SJCRH30 (cell line): ENCODE results near the gene LRP1B. TPM values are rescaled to one million over a fixed set of nuclear protein-coding genes. Genes with fewer than 3 reads are reported as not detected.

ENCODE experiments used
- DNase-seq, 2 experiments: peaks; one replicate each; pipeline ENCODE4 v3.0.0-alpha.2; 2015 to 2020
- H3K27ac ChIP-seq: fragments of 250-450 bp; sonication (Bioruptor Pico); 2 replicates; pipeline ENCODE4 v1.5.1; 2020; ENCODE audit warnings: mild to moderate bottlenecking, moderate library complexity
- H3K27me3 ChIP-seq: fragments of 250-450 bp; sonication (Bioruptor Pico); 2 replicates; pipeline ENCODE4 v1.5.1; 2020; ENCODE audit warnings: mild to moderate bottlenecking, moderate library complexity
- H3K36me3 ChIP-seq: fragments of 250-450 bp; sonication (Bioruptor Pico); 2 replicates; pipeline ENCODE4 v1.5.1; 2020; ENCODE audit warnings: mild to moderate bottlenecking, moderate library complexity
- H3K4me1 ChIP-seq: fragments of 250-450 bp; sonication (Bioruptor Pico); 2 replicates; pipeline ENCODE4 v1.5.1; 2020; ENCODE audit warnings: mild to moderate bottlenecking, moderate library complexity
- H3K4me3 ChIP-seq: fragments of 250-450 bp; sonication (Bioruptor Pico); 2 replicates; pipeline ENCODE4 v1.5.1; 2020; ENCODE audit warnings: mild to moderate bottlenecking, moderate library complexity
- H3K9me3 ChIP-seq: fragments of 250-450 bp; sonication (Bioruptor Pico); replicated peaks from 2 replicates; pipeline ENCODE4 v1.5.1; 2020; ENCODE audit warnings: mild to moderate bottlenecking, moderate library complexity
- total RNA-seq: library from RNA; depleted of rRNA; stranded (reverse); fragments of >200 nt; shearing (Covaris generic); gene quantifications from 2 replicates; pipeline ENCODE4 v1.2.3, GENCODE V29; 2014

Gene LRP1B
- total RNA-seq, 1 experiment from 2014 or later, result 7.5 TPM

DNA sequence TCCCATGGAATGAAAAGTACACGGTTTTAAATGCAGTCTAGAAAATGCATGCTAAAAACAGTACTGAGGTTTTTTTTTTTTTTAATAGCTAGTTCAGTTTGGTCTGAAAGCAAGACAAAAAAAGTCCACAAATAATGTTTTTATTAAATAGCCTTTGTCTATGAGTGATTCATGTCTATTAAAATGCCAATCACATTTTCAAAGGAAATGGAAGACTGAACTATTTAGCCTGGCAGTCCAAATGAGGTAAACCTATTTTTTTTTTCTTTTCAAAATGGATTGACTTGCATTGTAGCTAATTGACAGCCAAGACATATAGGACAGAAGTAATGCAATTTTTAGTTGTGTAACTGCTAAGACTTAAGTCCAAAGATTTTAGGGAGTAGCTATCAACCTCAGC lies 90.3 kb downstream of the LRP1B start:
- Histone ChIP-seq H3K27me3 (no peaks in the 10 kb centered on the region), H3K4me3 (no peak overlapping the region), H3K9me3 (no peaks in the 10 kb centered on the region), H3K4me1 (peaks cover 19% of the 10 kb centered on the region), H3K27ac (no peak overlapping the region), H3K36me3 (no peaks in the 10 kb centered on the region)
- no peak for DNase-seq

- Histone ChIP-seq H3K27ac (no peak overlapping the region), H3K4me1 (peaks cover 19% of the 10 kb centered on the region), H3K36me3 (no peaks in the 10 kb centered on the region), H3K4me3 (no peak overlapping the region), H3K27me3 (no peaks in the 10 kb centered on the region), H3K9me3 (no peaks in the 10 kb centered on the region)
- no peak for DNase-seq
Observed at GRCh38 chr2:142038826-142039225, 92.0 kb downstream of the LRP1B start.

GRCh38 chr2:142037744-142038143 lies 93.1 kb downstream of the LRP1B start:
- Histone ChIP-seq H3K4me1 (peaks cover 19% of the 10 kb centered on the region), H3K27me3 (no peaks in the 10 kb centered on the region), H3K27ac (no peak overlapping the region), H3K36me3 (no peaks in the 10 kb centered on the region), H3K9me3 (no peaks in the 10 kb centered on the region), H3K4me3 (no peak overlapping the region)
- DNase-seq, result peak; percentile 13 to 60

- Histone ChIP-seq H3K4me3 (0 out of 2 replicates have a peak overlapping the region, but pooled peaks have one; percentile 7), H3K9me3 (no peaks in the 10 kb centered on the region), H3K4me1 (peaks cover 22% of the 10 kb centered on the region), H3K27me3 (no peaks in the 10 kb centered on the region), H3K36me3 (no peaks in the 10 kb centered on the region), H3K27ac (peak overlapping the region; percentile 15)
- peak; percentile 36 to 69 for DNase-seq
Observed at GRCh38 chr2:142037066-142037465, 93.8 kb downstream of the LRP1B start.

- DNase-seq, result no peak
- H3K27ac ChIP-seq, result no peak overlapping the region
- H3K27me3 ChIP-seq, result no peaks in the 10 kb centered on the region
- H3K4me1 ChIP-seq, result peaks cover 25% of the 10 kb centered on the region
- no peaks in the 10 kb centered on the region for H3K36me3 ChIP-seq
- H3K9me3 ChIP-seq, result no peaks in the 10 kb centered on the region
- H3K4me3 ChIP-seq, result no peak overlapping the region
Observed at GRCh38 chr2:142033393-142033792, 97.4 kb downstream of the LRP1B start.

GRCh38 chr2:142031656-142032055 lies 99.2 kb downstream of the LRP1B start:
- Histone ChIP-seq H3K27me3 (no peaks in the 10 kb centered on the region), H3K27ac (no peak overlapping the region), H3K36me3 (no peaks in the 10 kb centered on the region), H3K9me3 (no peaks in the 10 kb centered on the region), H3K4me3 (no peak overlapping the region), H3K4me1 (peaks cover 10% of the 10 kb centered on the region)
- peak; percentile 6 to 28 for DNase-seq

DNA sequence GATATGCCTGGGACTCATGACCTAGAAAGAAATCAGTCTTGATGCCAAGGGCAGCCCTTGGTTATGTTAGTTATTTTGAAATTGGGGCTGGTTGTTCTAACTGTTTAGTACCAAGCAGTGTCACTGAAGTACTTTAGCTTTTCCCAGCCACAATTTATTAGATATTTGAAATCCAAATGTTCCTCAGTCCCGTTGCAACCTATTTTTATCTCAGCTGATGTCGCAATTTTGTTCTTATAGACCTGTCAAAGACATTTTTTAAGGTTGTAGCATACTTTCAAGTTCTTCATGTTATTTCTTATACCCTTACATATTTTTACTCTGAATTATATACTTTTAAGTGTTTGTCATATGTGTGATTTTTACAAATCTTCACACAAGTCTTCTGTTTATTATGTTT lies 100.1 kb downstream of the LRP1B start:
- Histone ChIP-seq H3K4me3 (no peak overlapping the region), H3K36me3 (no peaks in the 10 kb centered on the region), H3K9me3 (no peaks in the 10 kb centered on the region), H3K4me1 (peaks cover 13% of the 10 kb centered on the region), H3K27ac (no peak overlapping the region), H3K27me3 (no peaks in the 10 kb centered on the region)
- DNase-seq, result no peak

- no peak overlapping the region for H3K27ac ChIP-seq
- H3K27me3 ChIP-seq, result no peaks in the 10 kb centered on the region
- H3K4me1 ChIP-seq, result peaks cover 13% of the 10 kb centered on the region
- no peak overlapping the region for H3K4me3 ChIP-seq
- no peaks in the 10 kb centered on the region for H3K9me3 ChIP-seq
- DNase-seq, result no peak
- no peaks in the 10 kb centered on the region for H3K36me3 ChIP-seq
Observed at GRCh38 chr2:142029974-142030373, 100.8 kb downstream of the LRP1B start.

DNA sequence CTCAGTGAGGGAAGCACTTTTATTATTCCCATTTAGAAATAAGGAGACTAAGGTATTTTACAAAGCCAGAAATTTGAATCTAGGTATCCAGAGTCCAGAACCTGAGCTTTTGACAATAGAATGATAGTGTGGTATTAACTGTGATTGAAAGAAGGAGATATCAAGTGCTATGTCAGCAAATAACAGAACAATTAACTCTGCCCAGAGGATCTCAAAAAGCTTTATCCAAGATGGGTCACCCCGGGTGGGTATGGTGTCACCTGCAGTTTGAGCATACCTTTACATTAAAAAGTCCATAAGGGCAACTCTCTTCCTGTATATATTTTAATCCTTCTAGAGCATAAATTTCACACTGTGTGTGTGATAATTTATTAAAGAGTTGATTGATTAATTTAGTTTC lies 105.4 kb downstream of the LRP1B start:
- Histone ChIP-seq H3K4me3 (no peak overlapping the region), H3K4me1 (peaks cover 6% of the 10 kb centered on the region), H3K36me3 (no peaks in the 10 kb centered on the region), H3K27ac (no peak overlapping the region), H3K27me3 (no peaks in the 10 kb centered on the region), H3K9me3 (no peaks in the 10 kb centered on the region)
- no peak for DNase-seq

DNA sequence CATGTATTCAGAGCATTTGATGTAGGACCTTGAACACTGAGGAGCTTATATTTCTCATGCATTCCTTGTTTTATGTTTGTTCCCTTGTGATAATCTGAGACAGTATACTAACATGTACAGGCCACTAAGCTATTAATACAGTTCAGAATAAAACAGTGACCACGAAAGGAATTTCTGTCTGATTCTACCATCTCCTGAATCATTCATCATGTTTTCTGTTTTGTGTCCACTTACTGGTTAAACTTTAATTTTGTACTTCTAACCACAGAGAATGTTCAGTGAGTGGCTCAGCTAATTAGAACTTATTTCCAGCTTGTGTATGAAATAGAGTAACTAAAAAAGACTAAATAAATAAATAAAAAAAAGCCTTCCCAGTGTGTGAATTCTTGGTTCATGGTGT lies 110.4 kb downstream of the LRP1B start:
- Histone ChIP-seq H3K4me1 (no peaks in the 10 kb centered on the region), H3K9me3 (no peaks in the 10 kb centered on the region), H3K27ac (no peak overlapping the region), H3K27me3 (no peaks in the 10 kb centered on the region), H3K4me3 (no peak overlapping the region), H3K36me3 (no peaks in the 10 kb centered on the region)
- no peak for DNase-seq

- H3K4me1 ChIP-seq, result no peaks in the 10 kb centered on the region
- no peak for DNase-seq
- H3K36me3 ChIP-seq, result no peaks in the 10 kb centered on the region
- no peaks in the 10 kb centered on the region for H3K27me3 ChIP-seq
- H3K9me3 ChIP-seq, result no peaks in the 10 kb centered on the region
- H3K4me3 ChIP-seq, result no peak overlapping the region
- H3K27ac ChIP-seq, result no peak overlapping the region
Observed at GRCh38 chr2:142014536-142014935, 116.3 kb downstream of the LRP1B start.

DNA sequence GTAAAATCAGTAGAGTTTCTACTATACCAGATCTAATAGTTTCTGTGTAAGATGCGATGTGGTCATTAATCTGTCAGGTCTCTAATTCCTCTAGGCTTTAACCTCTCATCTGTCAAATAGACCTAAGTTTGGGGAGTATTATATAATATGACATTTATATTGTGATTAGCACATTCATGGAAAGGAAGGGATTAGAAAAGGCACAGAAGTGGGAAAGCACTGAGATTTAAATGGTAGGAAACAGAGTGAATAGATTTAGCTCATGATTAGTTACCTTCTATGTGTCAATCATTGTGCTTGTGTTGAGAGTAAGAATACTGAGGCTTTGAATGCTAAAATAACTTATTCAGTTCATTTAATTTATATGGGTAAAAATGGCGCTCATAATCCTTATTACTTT lies 118.0 kb downstream of the LRP1B start:
- no peaks in the 10 kb centered on the region for H3K4me1 ChIP-seq
- DNase-seq, result no peak
- H3K4me3 ChIP-seq, result no peak overlapping the region
- no peaks in the 10 kb centered on the region for H3K36me3 ChIP-seq
- no peak overlapping the region for H3K27ac ChIP-seq
- H3K9me3 ChIP-seq, result no peaks in the 10 kb centered on the region
- no peaks in the 10 kb centered on the region for H3K27me3 ChIP-seq

DNA sequence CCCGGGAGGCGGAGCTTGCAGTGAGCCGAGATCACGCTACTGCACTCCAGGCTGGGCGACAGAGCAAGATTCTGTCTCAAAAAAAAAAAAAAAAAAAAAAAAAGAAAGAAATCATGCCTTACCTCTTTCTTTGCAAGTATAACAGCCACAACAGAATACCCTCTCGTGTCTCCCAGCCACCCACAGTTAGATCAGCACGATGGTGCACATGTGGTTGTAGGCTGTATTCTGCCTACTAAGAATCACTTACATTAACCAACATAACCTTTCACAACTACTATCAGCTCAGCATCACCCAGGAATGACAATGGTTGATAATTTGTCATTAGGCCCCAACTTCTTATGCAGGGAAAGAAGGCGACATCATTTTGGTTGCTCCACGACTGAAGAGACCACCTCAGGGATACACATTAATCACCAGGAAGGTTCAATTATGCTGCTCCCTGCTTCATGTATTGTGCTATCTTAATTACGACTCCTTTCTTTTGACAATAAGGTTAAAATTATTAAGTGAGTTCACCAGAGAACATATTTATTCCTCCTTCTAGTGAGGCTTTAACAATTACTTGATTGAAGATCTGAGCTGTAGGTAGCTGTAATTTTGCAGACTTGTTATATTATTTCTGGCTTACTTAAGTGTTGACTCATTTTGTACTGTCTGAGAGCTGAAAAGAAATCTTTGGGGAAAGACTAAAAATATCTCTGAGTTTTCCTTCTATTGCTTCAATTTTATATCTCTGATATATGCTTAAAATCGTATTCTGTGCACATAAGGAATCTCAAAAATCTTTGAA lies 120.1 kb downstream of the LRP1B start:
- no peaks in the 10 kb centered on the region for H3K4me1 ChIP-seq
- H3K27ac ChIP-seq, result no peak overlapping the region
- DNase-seq, result no peak
- H3K36me3 ChIP-seq, result no peaks in the 10 kb centered on the region
- H3K9me3 ChIP-seq, result no peaks in the 10 kb centered on the region
- no peak overlapping the region for H3K4me3 ChIP-seq
- H3K27me3 ChIP-seq, result no peaks in the 10 kb centered on the region

DNA sequence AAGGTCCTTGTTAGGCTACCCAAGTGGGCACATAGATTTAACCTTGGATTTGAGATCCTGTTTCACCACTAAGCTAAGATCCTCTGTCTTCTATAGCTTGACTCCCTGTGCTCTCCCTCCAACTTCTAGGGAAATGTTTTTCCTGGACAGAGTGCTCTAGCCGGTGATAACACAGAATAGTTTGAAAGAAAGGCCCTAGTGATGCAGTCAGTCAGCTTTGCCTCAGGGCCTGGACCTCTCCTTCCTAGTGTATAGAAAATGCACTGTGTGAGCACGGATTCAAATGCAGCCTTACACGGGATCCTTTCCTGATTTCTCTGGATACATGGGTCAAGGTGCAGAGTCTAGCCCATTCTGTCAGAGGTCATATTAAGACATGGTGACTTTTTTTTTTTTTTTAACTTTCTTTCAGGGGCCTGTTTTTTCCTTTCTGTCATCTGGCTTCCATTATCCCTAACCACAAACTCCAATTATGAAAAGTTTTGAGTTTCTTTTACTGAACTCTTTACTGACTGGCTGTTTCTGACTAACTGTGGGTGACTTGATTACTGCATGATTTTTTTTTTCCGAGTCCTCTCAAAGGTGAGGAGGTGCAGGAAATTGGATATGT lies 122.6 kb downstream of the LRP1B start:
- H3K4me3 ChIP-seq, result no peak overlapping the region
- H3K9me3 ChIP-seq, result no peaks in the 10 kb centered on the region
- H3K36me3 ChIP-seq, result no peaks in the 10 kb centered on the region
- DNase-seq, result peak in 1 of 2 experiments; percentile 23
- no peaks in the 10 kb centered on the region; the same call in 1 of the 2 replicates for H3K4me1 ChIP-seq
- no peak overlapping the region for H3K27ac ChIP-seq
- no peaks in the 10 kb centered on the region for H3K27me3 ChIP-seq

DNA sequence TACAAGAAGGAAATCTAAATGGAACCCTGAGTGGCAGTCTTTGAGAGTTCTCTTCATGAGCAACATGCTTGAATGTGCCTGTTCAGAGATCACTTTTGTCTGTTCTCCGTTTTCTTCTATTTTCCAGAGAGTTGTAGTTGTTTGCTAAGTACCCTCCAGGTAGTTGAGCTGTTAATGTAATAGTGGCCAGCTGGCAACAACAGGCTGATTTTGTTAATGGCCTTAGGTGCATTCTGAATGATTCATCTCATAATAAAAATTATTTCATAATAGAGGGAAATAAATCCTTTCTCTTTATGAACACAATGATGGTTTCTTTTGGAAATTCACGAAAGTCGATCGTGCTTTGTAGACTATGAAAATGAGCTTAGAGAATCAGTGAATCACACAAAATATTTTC lies 136.8 kb downstream of the LRP1B start:
- no peaks in the 10 kb centered on the region for H3K9me3 ChIP-seq
- H3K4me3 ChIP-seq, result no peak overlapping the region
- H3K27me3 ChIP-seq, result no peaks in the 10 kb centered on the region
- H3K36me3 ChIP-seq, result no peaks in the 10 kb centered on the region
- no peak for DNase-seq
- H3K27ac ChIP-seq, result no peak overlapping the region
- H3K4me1 ChIP-seq, result no peaks in the 10 kb centered on the region

- Histone ChIP-seq H3K4me1 (no peaks in the 10 kb centered on the region), H3K36me3 (no peaks in the 10 kb centered on the region), H3K27me3 (no peaks in the 10 kb centered on the region), H3K27ac (no peak overlapping the region), H3K9me3 (no peaks in the 10 kb centered on the region), H3K4me3 (no peak overlapping the region)
- DNase-seq, result no peak
Observed at GRCh38 chr2:141992695-141993094, 138.1 kb downstream of the LRP1B start.
